IMR-90 (cell line): ENCODE measurements around the gene MADCAM1. TPM values are rescaled to one million over a fixed set of nuclear protein-coding genes. Genes with fewer than 3 reads are reported as not detected.

Experiments used
- ATAC-seq: fragments of 200-7000 bp; cut with Tn5 transposase; 2 replicates; pipeline ENCODE4 v1.9.1; 2020; ENCODE audit warnings: low read depth, mild to moderate bottlenecking, moderate library complexity
- BruUV-seq: library from RNA; stranded (reverse); fragments of 400-500 nt; replicated peaks from 2 replicates; lab custom pipeline; 2021; lab: Mats Ljungman, UMichigan
- CTCF ChIA-PET: fragments of 300-600 bp; formaldehyde crosslinking; extraction: SDS; loops from one replicate; lab custom pipeline; 2021; ENCODE audit warnings: antibody characterized with exemption; lab: Yijun Ruan, JAX
- POLR2A ChIA-PET: fragments of 300-600 bp; sonication (Branson Sonifier 250); formaldehyde crosslinking; loops from one replicate; lab custom pipeline; 2022; ENCODE audit warnings: antibody characterized with exemption; ENCODE audit not compliant: unreplicated experiment; lab: Charles Lee
- DNase-seq: peaks from one replicate; pipeline ENCODE4 v3.0.0; 2013
- H2AFZ ChIP-seq: replicated peaks from 2 replicates; pipeline ENCODE3; 2013; ENCODE audit warnings: low read length, mild to moderate bottlenecking; ENCODE audit not compliant: poor library complexity
- H2AK5ac ChIP-seq: 2 replicates; pipeline ENCODE4 v1.6.1; 2013; ENCODE audit warnings: low read depth, low read length, inconsistent platforms
- H2AK9ac ChIP-seq: replicated peaks from 2 replicates; pipeline ENCODE3; 2013; ENCODE audit warnings: mild to moderate bottlenecking, low read depth, low read length, moderate library complexity; ENCODE audit not compliant: poor library complexity
- H2BK120ac ChIP-seq: 2 replicates; pipeline ENCODE4 v1.6.1; 2013; ENCODE audit warnings: low read depth, low read length, inconsistent platforms
- H2BK15ac ChIP-seq: 3 replicates; pipeline ENCODE4 v1.6.1; 2013; ENCODE audit warnings: low read depth, low read length, inconsistent platforms
- H2BK20ac ChIP-seq: 2 replicates; pipeline ENCODE4 v1.6.1; 2013; ENCODE audit warnings: low read depth, mild to moderate bottlenecking, inconsistent platforms, low read length, moderate library complexity
- H2BK5ac ChIP-seq: 2 replicates; pipeline ENCODE4 v1.6.1; 2013; ENCODE audit warnings: mild to moderate bottlenecking, low read depth, low read length, inconsistent platforms; ENCODE audit not compliant: poor library complexity, severe bottlenecking
- H3K14ac ChIP-seq: replicated peaks from 2 replicates; pipeline ENCODE4 v1.6.1; 2013; ENCODE audit warnings: low read depth, low read length, inconsistent platforms
- H3K18ac ChIP-seq: 2 replicates; pipeline ENCODE4 v1.6.1; 2013; ENCODE audit warnings: low read depth, low read length, control low read depth
- H3K23ac ChIP-seq: 2 replicates; pipeline ENCODE4 v1.6.1; 2013; ENCODE audit warnings: low read depth, low read length, inconsistent platforms
- H3K27ac ChIP-seq: 2 replicates; pipeline ENCODE4 v1.5.1; 2013; ENCODE audit warnings: mild to moderate bottlenecking, control low read depth, low read length; ENCODE audit not compliant: insufficient read depth
- H3K27me3 ChIP-seq: 2 replicates; pipeline ENCODE4 v1.6.1; 2013; ENCODE audit warnings: low read length; ENCODE audit not compliant: control insufficient read depth, insufficient read depth
- H3K36me3 ChIP-seq: 2 replicates; pipeline ENCODE4 v1.6.1; 2013; ENCODE audit warnings: low read length, mixed read lengths; ENCODE audit not compliant: control insufficient read depth, insufficient read depth
- H3K4ac ChIP-seq: 2 replicates; pipeline ENCODE4 v1.6.1; 2013; ENCODE audit warnings: low read depth, low read length, inconsistent platforms
- H3K4me1 ChIP-seq: 2 replicates; pipeline ENCODE4 v1.6.1; 2013; ENCODE audit warnings: low read length, mixed read lengths; ENCODE audit not compliant: control insufficient read depth, insufficient read depth
- H3K4me2 ChIP-seq: 2 replicates; pipeline ENCODE4 v1.6.1; 2013; ENCODE audit warnings: low read depth, mild to moderate bottlenecking, control low read depth, low read length, moderate library complexity
- H3K4me3 ChIP-seq: 2 replicates; pipeline ENCODE4 v1.5.1; 2013; ENCODE audit warnings: low read depth, mild to moderate bottlenecking, control low read depth, low read length, moderate library complexity; ENCODE audit not compliant: insufficient read depth
- H3K56ac ChIP-seq: 2 replicates; pipeline ENCODE4 v1.6.1; 2013; ENCODE audit warnings: low read length, inconsistent platforms; ENCODE audit not compliant: insufficient read depth; ENCODE audit errors: extremely low read depth
- H3K79me1 ChIP-seq, 2 experiments: 2 replicates each; pipeline ENCODE4 v1.6.1; 2013; ENCODE audit warnings: low read length in 2 of 2, inconsistent platforms in 1 of 2, low read depth in 1 of 2
- H3K9ac ChIP-seq: 2 replicates; pipeline ENCODE4 v1.6.1; 2013; ENCODE audit warnings: low read depth, low read length, control low read depth
- H3K9me1 ChIP-seq: 2 replicates; pipeline ENCODE4 v1.6.1; 2013; ENCODE audit warnings: low read length, inconsistent platforms; ENCODE audit not compliant: insufficient read depth
- H3K9me3 ChIP-seq: 2 replicates; pipeline ENCODE4 v1.6.1; 2013; ENCODE audit warnings: low read length; ENCODE audit not compliant: control insufficient read depth, insufficient read depth
- H4K20me1 ChIP-seq: 2 replicates; pipeline ENCODE4 v1.6.1; 2013; ENCODE audit warnings: low read length, inconsistent platforms; ENCODE audit not compliant: insufficient read depth
- H4K5ac ChIP-seq: 2 replicates; pipeline ENCODE4 v1.6.1; 2013; ENCODE audit warnings: mild to moderate bottlenecking, low read depth, low read length, control low read depth
- H4K8ac ChIP-seq, 2 experiments: 2 replicates each; pipeline ENCODE4 v1.6.1; 2013; ENCODE audit warnings: low read depth in 2 of 2, low read length in 2 of 2, control low read depth in 1 of 2, inconsistent platforms in 1 of 2
- H4K91ac ChIP-seq: 2 replicates; pipeline ENCODE4 v1.6.1; 2013; ENCODE audit warnings: low read depth, low read length, inconsistent platforms; ENCODE audit not compliant: insufficient read depth
- BHLHE40 ChIP-seq: fragments of 150-350 bp; IDR thresholded peaks from 2 replicates; pipeline ENCODE4 v1.6.1; 2016; ENCODE audit warnings: mild to moderate bottlenecking, low read depth, low read length
- CEBPB ChIP-seq: IDR thresholded peaks from 2 replicates; pipeline ENCODE4 v1.6.1; 2012; ENCODE audit warnings: low read depth, low read length, improper control_type of control experiment
- CHD1 ChIP-seq: IDR thresholded peaks from 2 replicates; pipeline ENCODE4 v1.6.1; 2012; ENCODE audit warnings: low read depth, low read length, improper control_type of control experiment
- MAFK ChIP-seq: IDR thresholded peaks from 2 replicates; pipeline ENCODE4 v1.6.1; 2012; ENCODE audit warnings: low read depth, low read length, improper control_type of control experiment
- MAZ ChIP-seq: IDR thresholded peaks from 2 replicates; pipeline ENCODE4 v1.6.1; 2012; ENCODE audit warnings: low read depth, mild to moderate bottlenecking, low read length, improper control_type of control experiment, moderate library complexity, borderline replicate concordance
- MXI1 ChIP-seq: IDR thresholded peaks from 2 replicates; pipeline ENCODE4 v1.6.1; 2012; ENCODE audit warnings: low read depth, mild to moderate bottlenecking, low read length, moderate library complexity, borderline replicate concordance
- NFE2L2 ChIP-seq: fragments of 150-350 bp; IDR thresholded peaks from 2 replicates; pipeline ENCODE4 v1.6.1; 2016; ENCODE audit warnings: low read depth, mild to moderate bottlenecking, low read length
- POLR2A ChIP-seq: IDR thresholded peaks from 2 replicates; pipeline ENCODE4 v1.6.1; 2012; ENCODE audit warnings: mild to moderate bottlenecking, low read depth, low read length
- RCOR1 ChIP-seq: IDR thresholded peaks from 2 replicates; pipeline ENCODE4 v1.6.1; 2012; ENCODE audit warnings: mild to moderate bottlenecking, low read length, improper control_type of control experiment; ENCODE audit not compliant: insufficient replicate concordance
- RFX5 ChIP-seq: IDR thresholded peaks from 2 replicates; pipeline ENCODE4 v1.8.0; 2012; ENCODE audit warnings: low read depth, mild to moderate bottlenecking, low read length, moderate library complexity
- SMC3 ChIP-seq: fragments of 150-350 bp; IDR thresholded peaks from 2 replicates; pipeline ENCODE4 v1.6.1; 2016; ENCODE audit warnings: low read depth, mild to moderate bottlenecking, antibody characterized with exemption, low read length, moderate library complexity
- WGBS, 2 experiments: methylation state at CpG; one replicate each; pipeline versions ENCODE4 v1.1.5 to v1.1.7; 2013; ENCODE audit warnings: missing lambda C conversion rate in 2 of 2; ENCODE audit not compliant: insufficient read length in 1 of 2; ENCODE audit errors: extremely low coverage in 2 of 2; 5-methylcytosine and 5-hydroxymethylcytosine counted together
- dilution Hi-C: fragments of 300-500 bp; cut with HindIII; formaldehyde crosslinking; loops from one replicate; pipeline ENCODE4 v1.14.3; 2018; ENCODE audit warnings: low sequenced_read_pairs; ENCODE audit not compliant: unreplicated experiment
- in situ Hi-C: fragments of 300-500 bp; cut with MboI; formaldehyde crosslinking; loops from 3 replicates; pipeline ENCODE4 v1.14.3; 2019; ENCODE audit warnings: low sequenced_read_pairs, inconsistent platforms, mixed read lengths
- intact Hi-C: fragments of 100-400 bp; cut with micrococcal nuclease; formaldehyde crosslinking; loops from 2 replicates; pipeline ENCODE4 v1.10.0; 2022
- polyA plus RNA-seq, 3 experiments: library from polyadenylated mRNA; depleted of rRNA; stranded (reverse); fragments of >200 nt; gene quantifications; 2 replicates each; pipeline ENCODE4 v1.2.3, GENCODE V29; 2012; ENCODE audit warnings: low replicate concordance in 1 of 3
- total RNA-seq: library from RNA; depleted of rRNA; stranded (reverse); fragments of >200 nt; gene quantifications from 2 replicates; pipeline ENCODE4 v1.2.3, GENCODE V29; 2012
- TF ChIP-seq, protein P1 (sequence below): conservative IDR thresholded peaks from 2 replicates; pipeline ENCODE4 v1.5.1; 2012; ENCODE audit warnings: mild to moderate bottlenecking, low read depth, low read length, improper control_type of control experiment
- TF ChIP-seq, protein P2 (sequence below): fragments of 150-350 bp; IDR thresholded peaks from 2 replicates; pipeline ENCODE4 v1.6.1; 2016; ENCODE audit warnings: low read depth, mild to moderate bottlenecking, low read length, moderate library complexity, borderline replicate concordance
- TF ChIP-seq, protein P3 (sequence below): fragments of 150-350 bp; IDR thresholded peaks from 2 replicates; pipeline ENCODE4 v1.6.1; 2017; ENCODE audit warnings: mild to moderate bottlenecking, antibody characterized with exemption, low read length, low read depth

MADCAM1 gene
- total and polyA plus RNA-seq, 2 of the 4 experiments (the other 2 are of a cell fraction): 0.24 TPM; not detected in 1

DNA sequence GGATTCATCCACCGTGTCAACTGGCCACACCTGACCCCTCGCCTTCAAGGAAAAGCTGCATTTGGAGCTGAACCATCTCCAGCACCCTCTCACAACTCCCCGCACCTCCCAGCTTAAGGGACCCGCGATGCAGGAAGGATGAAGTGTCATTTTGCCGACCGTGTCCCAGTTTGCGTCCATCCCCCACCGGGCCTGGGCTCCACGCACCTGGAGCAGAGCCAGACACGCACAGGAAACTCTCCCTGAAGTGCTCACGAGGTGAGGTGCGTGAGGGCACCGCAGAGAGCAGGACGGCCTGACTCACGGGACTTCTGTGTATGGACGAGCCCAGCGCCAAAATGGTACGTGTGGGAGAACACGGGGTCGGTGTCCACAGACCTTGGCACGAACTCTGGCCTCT lies 42.7 kb upstream of the MADCAM1 start:
- BruUV-seq: no TSS peak
- Histone ChIP-seq H3K79me1 (no peaks in the 10 kb centered on the region), H3K27ac (no peak overlapping the region), H2BK5ac (no peak overlapping the region), H3K56ac (no peak overlapping the region), H2BK15ac (no peak overlapping the region), H3K4me3 (no peak overlapping the region), H3K27me3 (no peaks in the 10 kb centered on the region; the same call in 1 of the 2 replicates), H3K4ac (no peak overlapping the region), H2AK5ac (no peak overlapping the region), H3K14ac (no peak overlapping the region), H2BK120ac (no peak overlapping the region), H4K20me1 (no peaks in the 10 kb centered on the region), H4K5ac (no peak overlapping the region), H4K91ac (no peak overlapping the region), H2AFZ (no peak overlapping the region), H3K23ac (no peak overlapping the region), H2AK9ac (peak overlapping the region; percentile 13), H3K4me1 (no peaks in the 10 kb centered on the region), H2BK20ac (no peak overlapping the region), H3K36me3 (no peaks in the 10 kb centered on the region), H4K8ac (no peak overlapping the region), H3K9me1 (no peaks in the 10 kb centered on the region), H3K18ac (no peak overlapping the region), H3K4me2 (no peak overlapping the region), H3K9me3 (peaks cover 16% of the 10 kb centered on the region), H3K9ac (no peak overlapping the region)
- TF ChIP-seq, protein P1, sequence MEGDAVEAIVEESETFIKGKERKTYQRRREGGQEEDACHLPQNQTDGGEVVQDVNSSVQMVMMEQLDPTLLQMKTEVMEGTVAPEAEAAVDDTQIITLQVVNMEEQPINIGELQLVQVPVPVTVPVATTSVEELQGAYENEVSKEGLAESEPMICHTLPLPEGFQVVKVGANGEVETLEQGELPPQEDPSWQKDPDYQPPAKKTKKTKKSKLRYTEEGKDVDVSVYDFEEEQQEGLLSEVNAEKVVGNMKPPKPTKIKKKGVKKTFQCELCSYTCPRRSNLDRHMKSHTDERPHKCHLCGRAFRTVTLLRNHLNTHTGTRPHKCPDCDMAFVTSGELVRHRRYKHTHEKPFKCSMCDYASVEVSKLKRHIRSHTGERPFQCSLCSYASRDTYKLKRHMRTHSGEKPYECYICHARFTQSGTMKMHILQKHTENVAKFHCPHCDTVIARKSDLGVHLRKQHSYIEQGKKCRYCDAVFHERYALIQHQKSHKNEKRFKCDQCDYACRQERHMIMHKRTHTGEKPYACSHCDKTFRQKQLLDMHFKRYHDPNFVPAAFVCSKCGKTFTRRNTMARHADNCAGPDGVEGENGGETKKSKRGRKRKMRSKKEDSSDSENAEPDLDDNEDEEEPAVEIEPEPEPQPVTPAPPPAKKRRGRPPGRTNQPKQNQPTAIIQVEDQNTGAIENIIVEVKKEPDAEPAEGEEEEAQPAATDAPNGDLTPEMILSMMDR: no peak
- TF ChIP-seq SMC3: no peak
- TF ChIP-seq CHD1: no peak
- TF ChIP-seq BHLHE40: no peak
- no peak for TF ChIP-seq MAZ
- TF ChIP-seq RFX5: no peak
- TF ChIP-seq POLR2A: no peak
- TF ChIP-seq, protein P2, sequence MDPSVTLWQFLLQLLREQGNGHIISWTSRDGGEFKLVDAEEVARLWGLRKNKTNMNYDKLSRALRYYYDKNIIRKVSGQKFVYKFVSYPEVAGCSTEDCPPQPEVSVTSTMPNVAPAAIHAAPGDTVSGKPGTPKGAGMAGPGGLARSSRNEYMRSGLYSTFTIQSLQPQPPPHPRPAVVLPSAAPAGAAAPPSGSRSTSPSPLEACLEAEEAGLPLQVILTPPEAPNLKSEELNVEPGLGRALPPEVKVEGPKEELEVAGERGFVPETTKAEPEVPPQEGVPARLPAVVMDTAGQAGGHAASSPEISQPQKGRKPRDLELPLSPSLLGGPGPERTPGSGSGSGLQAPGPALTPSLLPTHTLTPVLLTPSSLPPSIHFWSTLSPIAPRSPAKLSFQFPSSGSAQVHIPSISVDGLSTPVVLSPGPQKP: no peak
- no peak for TF ChIP-seq CEBPB
- TF ChIP-seq MAFK: no peak
- no peak for TF ChIP-seq MXI1
- no peak for TF ChIP-seq RCOR1
- TF ChIP-seq, protein P3, sequence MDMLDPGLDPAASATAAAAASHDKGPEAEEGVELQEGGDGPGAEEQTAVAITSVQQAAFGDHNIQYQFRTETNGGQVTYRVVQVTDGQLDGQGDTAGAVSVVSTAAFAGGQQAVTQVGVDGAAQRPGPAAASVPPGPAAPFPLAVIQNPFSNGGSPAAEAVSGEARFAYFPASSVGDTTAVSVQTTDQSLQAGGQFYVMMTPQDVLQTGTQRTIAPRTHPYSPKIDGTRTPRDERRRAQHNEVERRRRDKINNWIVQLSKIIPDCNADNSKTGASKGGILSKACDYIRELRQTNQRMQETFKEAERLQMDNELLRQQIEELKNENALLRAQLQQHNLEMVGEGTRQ: no peak
- TF ChIP-seq NFE2L2: no peak
- CTCF ChIA-PET: no interaction called here
- no peak for DNase-seq
- dilution Hi-C loops: no loop called here
- in situ Hi-C loops: no loop called here
- ATAC-seq: no peak
- POLR2A ChIA-PET: no interaction called here
- WGBS, 2 experiments: 77% methylated on average over 16 of the region's 22 CpGs; no CpG with 5 or more reads in 1 of the 2 experiments
- intact Hi-C loops: no loop called here
